ELR (cell line): ENCODE measurements around the gene NPHP3.
"Not testable (repeated sequence)": the region's sequence is repeated elsewhere in the genome, so short reads cannot be mapped to it uniquely, and the experiment has no call there.

Source experiments
- DNase-seq: peaks from one replicate; pipeline ENCODE4 v3.0.0-alpha.2; 2015; ENCODE audit warnings: low read depth

Gene NPHP3, protein sequence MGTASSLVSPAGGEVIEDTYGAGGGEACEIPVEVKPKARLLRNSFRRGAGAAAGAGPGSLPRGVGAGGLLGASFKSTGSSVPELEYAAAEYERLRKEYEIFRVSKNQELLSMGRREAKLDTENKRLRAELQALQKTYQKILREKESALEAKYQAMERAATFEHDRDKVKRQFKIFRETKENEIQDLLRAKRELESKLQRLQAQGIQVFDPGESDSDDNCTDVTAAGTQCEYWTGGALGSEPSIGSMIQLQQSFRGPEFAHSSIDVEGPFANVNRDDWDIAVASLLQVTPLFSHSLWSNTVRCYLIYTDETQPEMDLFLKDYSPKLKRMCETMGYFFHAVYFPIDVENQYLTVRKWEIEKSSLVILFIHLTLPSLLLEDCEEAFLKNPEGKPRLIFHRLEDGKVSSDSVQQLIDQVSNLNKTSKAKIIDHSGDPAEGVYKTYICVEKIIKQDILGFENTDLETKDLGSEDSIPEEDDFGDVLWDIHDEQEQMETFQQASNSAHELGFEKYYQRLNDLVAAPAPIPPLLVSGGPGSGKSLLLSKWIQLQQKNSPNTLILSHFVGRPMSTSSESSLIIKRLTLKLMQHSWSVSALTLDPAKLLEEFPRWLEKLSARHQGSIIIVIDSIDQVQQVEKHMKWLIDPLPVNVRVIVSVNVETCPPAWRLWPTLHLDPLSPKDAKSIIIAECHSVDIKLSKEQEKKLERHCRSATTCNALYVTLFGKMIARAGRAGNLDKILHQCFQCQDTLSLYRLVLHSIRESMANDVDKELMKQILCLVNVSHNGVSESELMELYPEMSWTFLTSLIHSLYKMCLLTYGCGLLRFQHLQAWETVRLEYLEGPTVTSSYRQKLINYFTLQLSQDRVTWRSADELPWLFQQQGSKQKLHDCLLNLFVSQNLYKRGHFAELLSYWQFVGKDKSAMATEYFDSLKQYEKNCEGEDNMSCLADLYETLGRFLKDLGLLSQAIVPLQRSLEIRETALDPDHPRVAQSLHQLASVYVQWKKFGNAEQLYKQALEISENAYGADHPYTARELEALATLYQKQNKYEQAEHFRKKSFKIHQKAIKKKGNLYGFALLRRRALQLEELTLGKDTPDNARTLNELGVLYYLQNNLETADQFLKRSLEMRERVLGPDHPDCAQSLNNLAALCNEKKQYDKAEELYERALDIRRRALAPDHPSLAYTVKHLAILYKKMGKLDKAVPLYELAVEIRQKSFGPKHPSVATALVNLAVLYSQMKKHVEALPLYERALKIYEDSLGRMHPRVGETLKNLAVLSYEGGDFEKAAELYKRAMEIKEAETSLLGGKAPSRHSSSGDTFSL (N-terminal part only)

DNA sequence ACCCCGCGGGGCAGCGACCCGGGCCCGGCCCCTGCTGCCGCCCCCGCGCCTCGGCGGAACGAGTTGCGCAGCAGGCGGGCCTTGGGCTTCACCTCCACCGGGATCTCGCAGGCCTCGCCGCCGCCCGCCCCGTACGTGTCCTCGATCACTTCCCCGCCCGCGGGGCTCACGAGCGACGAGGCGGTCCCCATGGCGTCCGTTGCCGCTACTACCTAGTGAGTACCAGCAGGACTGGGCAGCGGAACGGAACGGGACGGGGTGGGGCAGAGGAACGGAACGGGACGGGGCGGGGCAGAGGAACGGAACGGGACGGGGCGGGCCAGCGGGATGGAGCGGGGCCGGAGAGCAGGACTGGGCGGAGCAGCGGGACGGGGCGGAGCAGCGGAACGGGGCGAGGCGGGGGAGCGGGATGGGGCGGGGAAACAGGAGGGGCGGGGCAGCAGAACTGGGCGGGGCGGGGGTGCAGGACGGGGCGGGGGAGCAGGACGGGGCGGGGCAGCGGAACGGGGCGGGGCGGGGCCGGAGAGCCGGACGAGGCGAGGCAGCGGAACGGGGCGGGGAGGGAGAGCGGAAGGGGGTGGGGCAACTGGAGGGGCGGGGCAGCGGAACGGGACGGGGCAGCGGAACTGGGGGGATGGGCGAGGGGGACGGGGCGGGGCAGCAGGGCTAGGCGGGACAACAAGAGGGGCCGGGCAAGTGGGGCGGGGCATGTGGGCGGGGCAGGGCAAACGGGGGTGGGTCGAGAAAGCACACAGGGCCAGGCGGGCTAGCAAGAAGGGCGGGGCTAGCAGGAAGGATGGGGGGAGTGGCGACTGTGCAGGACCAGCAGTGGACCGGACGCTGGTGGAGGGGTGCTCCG is at the start of gene NPHP3:
Gene NPHP3, minus strand, starts transcription at position 245 of the 859 bp plus-strand sequence. Its CDS starts 54 bp downstream, at position 191.
- DNase-seq, result peak; percentile 96

- DNase-seq, result no peak
These were observed 36.5 kb upstream of the NPHP3 start for GRCh38 chr3:132758740-132759139.

DNA sequence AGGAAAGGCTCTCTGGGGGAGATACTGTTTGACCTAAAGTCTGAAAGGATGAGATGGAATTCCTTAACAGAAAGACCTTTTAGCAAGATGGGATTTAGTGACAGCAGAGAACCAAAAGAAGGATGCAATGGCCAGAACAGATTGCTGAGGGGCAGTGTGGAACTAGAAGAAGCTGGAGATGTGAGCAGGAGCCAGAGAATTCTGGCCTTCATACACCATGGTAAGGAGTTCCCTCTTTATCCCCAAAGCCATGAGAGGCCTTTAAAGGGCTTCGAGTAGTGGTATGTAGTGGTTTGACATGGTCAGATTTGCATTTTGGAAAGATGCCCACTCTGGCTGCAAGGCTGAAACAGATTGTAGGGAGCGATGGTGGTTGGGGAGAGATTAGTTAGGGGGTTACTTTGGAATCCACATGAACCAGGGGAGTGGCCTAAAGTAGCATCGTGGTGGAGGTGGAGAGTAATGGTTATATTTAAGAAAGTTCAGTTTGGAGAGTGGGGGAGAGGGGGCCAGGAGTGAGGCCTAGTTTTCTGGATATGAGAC is 34.0 kb upstream of the NPHP3 start:
- DNase-seq, result no peak

DNA sequence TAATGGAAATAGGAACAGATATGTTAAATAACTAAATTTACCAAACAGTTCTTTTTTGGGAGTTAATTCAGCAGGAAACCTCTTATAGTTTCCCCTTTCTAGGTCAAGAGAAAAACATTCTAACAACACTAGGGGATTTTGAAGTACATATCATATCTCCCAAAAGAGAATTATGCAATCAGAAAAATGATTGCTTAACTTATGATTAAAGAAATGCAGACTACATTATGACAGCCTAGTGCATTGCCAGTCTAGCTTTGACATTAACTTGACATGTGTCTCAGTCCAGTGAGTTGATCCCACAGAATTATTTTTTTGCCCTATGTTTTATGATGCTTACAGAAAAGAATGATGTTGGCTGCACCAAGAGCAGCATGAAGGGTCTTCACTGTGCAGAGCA is 31.7 kb upstream of the NPHP3 start:
- no peak for DNase-seq

GRCh38 chr3:132749786-132750185 is 27.6 kb upstream of the NPHP3 start:
- peak; percentile 6 for DNase-seq

DNA sequence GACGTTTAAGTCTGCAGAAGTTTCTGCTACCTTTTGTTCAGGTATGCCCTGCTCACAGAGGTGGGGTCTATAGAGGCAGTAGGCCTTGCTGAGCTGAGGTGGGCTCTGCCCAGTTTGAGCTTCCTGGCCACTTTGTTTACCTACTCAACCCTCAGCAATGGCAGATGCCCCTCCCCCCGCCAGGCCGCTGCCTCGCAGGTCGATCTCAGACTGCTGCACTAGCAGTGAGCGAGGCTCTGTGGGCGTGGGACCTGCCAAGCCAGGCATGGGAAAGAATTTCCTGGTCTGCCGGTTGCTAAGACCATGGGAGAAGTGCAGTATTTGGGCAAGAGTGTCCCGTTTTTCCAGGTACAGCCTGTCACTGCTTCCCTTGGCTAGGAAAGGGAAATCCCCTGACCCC is 24.5 kb upstream of the NPHP3 start:
- not testable (repeated sequence) for DNase-seq

DNA sequence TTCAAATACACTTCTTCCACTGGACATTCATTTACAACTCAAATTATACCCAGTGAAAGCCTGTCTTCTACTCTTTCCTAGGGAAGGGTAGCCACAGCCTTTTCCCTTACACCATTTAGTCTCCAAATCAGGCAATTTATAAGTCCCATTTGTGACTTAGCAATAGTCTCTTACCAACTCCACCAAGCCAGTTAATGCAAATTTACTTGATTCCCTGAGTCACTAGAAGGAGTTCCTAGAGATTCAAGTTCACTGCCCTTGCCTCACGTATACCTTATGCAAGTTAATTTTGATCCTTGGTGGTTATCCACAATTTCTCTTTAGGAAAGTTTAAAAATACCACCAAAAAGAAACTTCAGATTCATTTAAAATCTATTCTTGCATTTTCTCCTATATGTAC is 16.1 kb upstream of the NPHP3 start:
- DNase-seq, result no peak

GRCh38 chr3:132735589-132735988 is 13.4 kb upstream of the NPHP3 start:
- DNase-seq, result no peak

DNA sequence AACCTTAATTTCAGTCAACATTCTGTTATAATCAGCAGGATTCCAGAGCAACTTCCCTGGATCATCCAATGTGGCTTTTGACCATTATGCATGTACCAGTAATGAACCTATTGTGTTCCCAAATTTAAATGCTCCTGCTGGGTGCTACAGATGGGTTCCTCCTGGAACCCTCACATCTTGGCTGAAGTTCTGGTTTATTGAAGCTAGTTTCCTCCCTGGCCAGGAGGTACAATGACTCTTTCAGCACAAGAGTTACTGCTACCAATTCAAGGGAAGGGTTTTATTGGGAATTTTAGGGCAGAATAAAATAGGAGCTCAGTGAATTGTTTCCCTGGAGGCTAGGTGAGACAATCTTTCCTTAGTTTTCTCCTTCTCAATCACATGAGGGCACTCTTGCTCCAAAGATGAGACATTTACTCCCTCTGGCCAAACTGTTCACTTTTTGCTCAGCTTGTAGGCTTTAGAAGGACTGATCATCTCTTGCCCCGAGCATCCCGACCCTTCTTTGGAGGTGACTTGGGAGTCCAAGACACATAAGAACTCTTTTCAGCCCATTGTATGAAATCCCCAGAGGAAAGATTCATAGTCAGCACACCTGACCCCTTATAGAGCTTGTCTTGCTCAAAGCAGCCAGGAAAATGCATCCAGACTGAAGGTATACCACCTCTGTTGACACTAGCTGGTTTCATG is 8.8 kb upstream of the NPHP3 start:
- peak; percentile 63 for DNase-seq

DNA sequence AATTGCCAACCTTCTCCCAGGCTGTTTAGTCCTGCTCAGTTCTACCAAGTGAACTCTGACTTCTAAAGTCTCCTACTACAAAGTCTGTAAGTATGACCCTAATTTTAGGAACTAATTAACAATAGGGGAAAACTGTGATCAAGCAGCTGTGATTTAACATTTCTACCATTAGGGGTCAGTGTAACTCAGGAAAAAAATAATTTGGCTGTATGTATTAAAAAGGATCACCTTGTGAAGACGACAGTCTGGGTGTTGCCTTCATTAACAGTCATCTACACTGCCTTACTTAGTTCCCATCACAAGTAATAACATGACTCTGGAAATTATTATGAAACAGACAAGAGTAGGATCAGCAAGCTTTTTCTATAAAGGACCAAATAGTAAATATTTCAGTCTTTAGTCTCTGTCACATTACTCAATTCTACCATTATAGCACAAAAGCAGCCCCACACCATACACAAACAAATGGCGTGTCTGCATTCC is 4.2 kb upstream of the NPHP3 start:
- DNase-seq, result peak; percentile 52

- no peak for DNase-seq
These were observed 1.1 kb upstream of the NPHP3 start for GRCh38 chr3:132723024-132723950.

- peak; percentile 82 for DNase-seq
These were observed 587 bp downstream of the NPHP3 start for GRCh38 chr3:132721479-132722164.

GRCh38 chr3:132720228-132720627 is 2.0 kb downstream of the NPHP3 start:
- DNase-seq, result no peak

DNA sequence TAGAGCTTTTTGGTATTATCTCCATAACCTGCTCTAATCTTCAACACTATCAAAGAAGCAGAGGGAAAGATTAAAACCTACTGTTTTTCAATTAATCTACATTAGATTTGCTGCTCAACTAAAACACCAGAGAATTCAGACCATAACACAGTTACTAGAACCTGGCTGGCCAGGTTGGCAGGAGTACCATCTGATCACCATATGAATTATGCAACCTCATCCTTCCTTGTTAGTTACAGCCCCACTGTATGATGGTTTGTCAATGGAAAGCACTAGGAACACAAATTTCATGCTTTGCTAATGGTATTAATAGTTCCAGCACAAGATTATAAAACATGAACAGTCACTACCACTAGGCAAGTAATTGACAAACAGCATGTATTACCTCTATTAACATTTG is 5.8 kb downstream of the NPHP3 start:
- no peak for DNase-seq

DNA sequence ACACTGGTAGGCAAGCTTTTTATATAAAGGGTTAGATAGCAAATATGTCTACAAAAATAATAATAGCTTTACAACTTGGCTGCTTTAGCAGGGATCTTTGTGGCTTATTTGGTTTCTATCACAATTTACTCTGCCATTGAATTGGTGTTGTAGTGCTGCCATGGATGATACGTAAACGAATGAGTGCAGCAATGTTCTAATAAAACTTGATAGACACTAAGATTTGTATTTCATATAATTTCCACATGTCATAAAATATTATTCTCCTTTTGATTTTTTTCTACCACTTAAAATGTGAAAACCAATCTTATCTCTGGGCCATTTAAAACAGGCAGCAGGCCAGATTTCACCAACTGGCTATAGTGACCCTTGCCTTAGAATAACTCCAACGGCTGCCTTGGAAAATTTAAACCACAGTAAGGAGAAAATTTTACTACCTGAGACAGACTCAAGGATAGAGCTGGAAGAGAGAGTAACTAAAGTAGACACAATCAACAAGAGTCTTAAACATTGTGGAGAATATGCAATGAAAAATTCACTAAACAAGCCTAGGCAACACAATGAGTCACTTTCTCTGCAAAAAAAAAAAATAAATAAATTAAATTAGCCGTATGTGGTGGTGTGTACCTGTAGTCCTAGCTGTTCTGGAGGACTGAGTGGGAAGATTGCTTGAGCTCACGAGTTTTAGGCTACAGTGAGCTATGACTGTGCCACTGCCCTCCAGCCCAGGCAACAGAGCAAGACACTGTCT is 8.1 kb downstream of the NPHP3 start:
- DNase-seq, result no peak

- no peak for DNase-seq
These were observed 11.9 kb downstream of the NPHP3 start for GRCh38 chr3:132710311-132710710.

- no peak for DNase-seq
These were observed 12.4 kb downstream of the NPHP3 start for GRCh38 chr3:132709761-132710160.

DNA sequence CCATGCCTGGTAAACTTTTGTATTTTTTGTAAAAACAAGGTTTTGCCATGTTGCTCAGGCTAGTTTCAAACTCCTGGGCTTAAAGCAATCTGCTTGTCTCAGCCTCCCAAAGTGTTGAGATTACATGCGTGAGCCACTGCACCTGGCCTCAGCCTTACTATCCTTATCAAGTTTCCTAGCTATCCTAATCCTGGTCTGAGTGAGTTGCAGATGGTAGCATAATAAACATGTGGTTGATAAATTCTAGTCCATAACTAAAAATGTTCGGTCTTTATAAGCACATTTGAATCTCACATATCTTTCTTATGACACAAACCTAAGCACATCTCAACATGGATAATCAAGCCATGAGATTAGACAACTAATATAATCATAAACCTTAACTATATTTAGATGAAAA is 18.5 kb downstream of the NPHP3 start:
- no peak for DNase-seq
